AML-193 (cell line): Measurements from ENCODE around the gene RPP14.

Experiments used
- DNase-seq, 2 experiments: peaks; one replicate each; lab custom pipeline; 2025; lab: John Stamatoyannopoulos, UW

Gene RPP14

GRCh38 chr3:58291671-58292338 is 14.2 kb upstream of the RPP14 start:
- DNase-seq, result no peak

GRCh38 chr3:58292866-58293265 is 13.2 kb upstream of the RPP14 start:
- DNase-seq, result no peak

GRCh38 chr3:58293516-58293915 is 12.5 kb upstream of the RPP14 start:
- no peak for DNase-seq

- no peak for DNase-seq
Measured at GRCh38 chr3:58296269-58296668, 9.8 kb upstream of the RPP14 start.

- no peak for DNase-seq
Measured at GRCh38 chr3:58296843-58297242, 9.2 kb upstream of the RPP14 start.

GRCh38 chr3:58298190-58298589 is 7.9 kb upstream of the RPP14 start:
- no peak for DNase-seq

GRCh38 chr3:58299075-58299474 is 7.0 kb upstream of the RPP14 start:
- no peak for DNase-seq

- peak; percentile 61 to 62 for DNase-seq
Measured at GRCh38 chr3:58299839-58300516, 6.1 kb upstream of the RPP14 start.

GRCh38 chr3:58307639-58308215 is 1.7 kb downstream of the RPP14 start:
- peak; percentile 60 to 77 for DNase-seq

- no peak for DNase-seq
Measured at GRCh38 chr3:58308728-58309127, 2.7 kb downstream of the RPP14 start.

- no peak for DNase-seq
Measured at GRCh38 chr3:58317811-58318210, 11.8 kb downstream of the RPP14 start.

GRCh38 chr3:58321791-58322190 is 15.7 kb downstream of the RPP14 start:
- no peak for DNase-seq

- DNase-seq, result peak in 1 of 2 experiments; percentile 33
Measured at GRCh38 chr3:58322793-58323192, 16.7 kb downstream of the RPP14 start.

- DNase-seq, result no peak
Measured at GRCh38 chr3:58323529-58324390, 17.7 kb downstream of the RPP14 start.

GRCh38 chr3:58324391-58325390 is 18.6 kb downstream of the RPP14 start:
- DNase-seq, result no peak

GRCh38 chr3:58325525-58325992 is 19.5 kb downstream of the RPP14 start:
- no peak for DNase-seq

GRCh38 chr3:58326267-58326900 is 20.3 kb downstream of the RPP14 start:
- DNase-seq, result no peak

GRCh38 chr3:58329150-58329921 is 23.3 kb downstream of the RPP14 start:
- DNase-seq, result no peak

GRCh38 chr3:58329922-58330413 is 23.9 kb downstream of the RPP14 start:
- no peak for DNase-seq
